Body of pancreas (tissue), 4 donors: Measurements from ENCODE around the gene ASMTL.

ENCODE experiments used
- CTCF ChIP-seq, 7 experiments: fragments of 450-650 bp in 4 of 7; fragments of 200-600 bp in 3 of 7; sonication (generic) in 3 of 7; IDR thresholded peaks; one replicate each; pipeline ENCODE4 v1.5.1; 2016 to 2019; ENCODE audit warnings: antibody characterized with exemption in 7 of 7
- POLR2A ChIP-seq, 3 donors: fragments of 450-650 bp; IDR thresholded peaks; one replicate each; pipeline ENCODE4 v1.6.1; 2016; ENCODE audit warnings: antibody characterized with exemption in 3 of 3, mild to moderate bottlenecking in 2 of 3

DNA sequence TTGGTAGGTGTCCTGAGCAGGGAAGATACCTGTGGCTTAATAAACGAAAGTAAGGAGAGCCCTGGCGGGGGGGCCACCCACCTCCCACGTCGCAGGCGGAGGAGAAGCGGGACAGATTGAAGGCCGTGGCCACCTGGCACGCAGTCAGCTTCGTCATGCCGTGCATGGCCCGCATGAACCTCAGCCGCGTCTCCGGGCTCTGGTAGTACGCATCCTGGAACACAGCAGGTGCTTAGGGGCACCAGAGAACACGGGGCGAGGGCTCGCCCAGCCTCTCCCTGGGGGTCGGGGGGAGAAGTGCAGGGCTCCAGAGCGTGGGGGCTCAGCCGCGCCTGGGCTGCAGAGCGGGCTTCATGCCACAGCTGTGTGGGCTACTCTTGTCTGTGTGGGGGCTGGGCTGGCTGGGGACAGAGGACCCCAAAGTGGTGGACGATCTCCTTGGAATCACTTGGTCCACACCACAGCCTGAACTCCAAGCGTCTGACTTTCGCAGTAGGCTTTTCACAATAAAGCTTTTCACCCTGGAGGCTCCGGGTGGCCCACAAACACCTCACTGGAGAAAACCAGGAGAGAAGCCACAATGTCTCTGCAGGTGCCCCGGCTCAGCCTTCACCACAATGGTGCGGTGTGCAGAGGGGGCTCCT is 33.7 kb downstream of the ASMTL start:
- TF ChIP-seq CTCF (IDR thresholded peaks at IDR 0.05) (no peak), POLR2A (IDR thresholded peaks at IDR 0.05) (no peak)
